Heart left ventricle (tissue), 13 donors: ENCODE data around the gene LSAMP.

Source experiments
- POLR2A ChIP-seq, 2 donors: fragments of 450-650 bp; IDR thresholded peaks; one replicate each; pipeline ENCODE4 v1.6.1; 2017; ENCODE audit warnings: antibody characterized with exemption in 2 of 2, mild to moderate bottlenecking in 2 of 2, moderate library complexity in 2 of 2
- TF ChIP-seq, protein P1 (sequence below), 12 donors: fragments of 200-600 bp; sonication (generic) in 4 of 12; IDR thresholded peaks; one replicate each; pipeline versions ENCODE4 v1.5.0 to v1.8.0; 2018 to 2022; ENCODE audit warnings: antibody characterized with exemption in 12 of 12, mild to moderate bottlenecking in 5 of 12
- donor health status: ischemic (EF 13 %, LVEDD 7.1; RV severe dilation, severe dysfunction).
- donor health status: DM: no; HTN: yes; CAD: no.
- donor health status: DM: no; HTN: no; CAD: no.
- donor health status: ischemic (EF 25% LVEDD 6.9; RV normal size, moderate dysfunction).
- donor health status: ischemic (EF 25% LVEDD 5.7; RV mildly dilated, moderate dysfunction).
- donor health status: ischemic (EF 35%, LVEDD 5.7; RV mildly dilated, moderate dysfunction).
- donor health status: nonischemic (EF 11% LVEDD 7.7; RV severe dilation, severe dysfunction).
- donor health status: DM: yes; HTN: yes; CAD: no.
- donor health status: PGD.
- donor health status: ischemic (EF 29% LVEDD 5.4; RV normal size, mild dysfunction).
- donor health status: nonischemic (EF 23%, LVEDD 6.1; RV moderate dilation, normal function).

DNA sequence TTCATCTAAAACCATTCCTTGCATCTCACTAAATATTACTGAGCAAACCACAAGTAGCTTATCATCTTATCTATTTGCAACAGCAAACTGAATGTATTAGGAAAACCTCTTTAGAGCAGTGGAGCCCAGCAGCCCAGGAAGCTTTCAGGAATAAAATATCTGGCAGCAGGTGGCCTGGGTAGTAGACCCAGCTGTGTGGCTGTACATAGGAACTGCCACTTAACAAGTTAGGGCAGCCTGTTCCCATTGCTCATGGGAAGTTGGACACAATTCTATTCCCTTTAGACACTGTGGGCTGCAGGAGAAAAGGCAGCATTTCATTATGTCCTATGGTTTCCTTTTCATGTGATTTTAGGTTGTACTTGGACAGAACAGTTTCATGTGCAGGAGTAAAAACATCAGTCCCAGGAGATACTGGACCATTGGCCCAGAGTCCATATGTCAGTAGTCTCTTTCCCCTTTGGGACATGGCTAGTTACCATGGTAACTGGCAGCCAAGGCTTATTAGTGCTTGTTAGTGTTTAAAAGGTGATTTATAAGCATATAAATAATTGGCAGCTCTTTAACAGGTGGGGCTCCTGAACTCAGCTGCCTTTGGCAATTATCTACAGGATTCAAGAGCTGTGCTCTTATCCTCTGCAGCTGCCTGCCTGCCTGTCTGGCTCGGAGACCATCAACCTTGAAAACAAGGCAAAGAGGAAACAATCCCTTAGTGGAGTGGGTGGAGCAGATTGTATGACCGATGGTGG lies 28.9 kb upstream of the LSAMP start:
- TF ChIP-seq, protein P1, sequence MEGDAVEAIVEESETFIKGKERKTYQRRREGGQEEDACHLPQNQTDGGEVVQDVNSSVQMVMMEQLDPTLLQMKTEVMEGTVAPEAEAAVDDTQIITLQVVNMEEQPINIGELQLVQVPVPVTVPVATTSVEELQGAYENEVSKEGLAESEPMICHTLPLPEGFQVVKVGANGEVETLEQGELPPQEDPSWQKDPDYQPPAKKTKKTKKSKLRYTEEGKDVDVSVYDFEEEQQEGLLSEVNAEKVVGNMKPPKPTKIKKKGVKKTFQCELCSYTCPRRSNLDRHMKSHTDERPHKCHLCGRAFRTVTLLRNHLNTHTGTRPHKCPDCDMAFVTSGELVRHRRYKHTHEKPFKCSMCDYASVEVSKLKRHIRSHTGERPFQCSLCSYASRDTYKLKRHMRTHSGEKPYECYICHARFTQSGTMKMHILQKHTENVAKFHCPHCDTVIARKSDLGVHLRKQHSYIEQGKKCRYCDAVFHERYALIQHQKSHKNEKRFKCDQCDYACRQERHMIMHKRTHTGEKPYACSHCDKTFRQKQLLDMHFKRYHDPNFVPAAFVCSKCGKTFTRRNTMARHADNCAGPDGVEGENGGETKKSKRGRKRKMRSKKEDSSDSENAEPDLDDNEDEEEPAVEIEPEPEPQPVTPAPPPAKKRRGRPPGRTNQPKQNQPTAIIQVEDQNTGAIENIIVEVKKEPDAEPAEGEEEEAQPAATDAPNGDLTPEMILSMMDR (IDR thresholded peaks at IDR 0.05): no peak
- TF ChIP-seq POLR2A (IDR thresholded peaks at IDR 0.05): no peak
